ENCODE data around the gene EIF2B5. TPM values are rescaled to one million over a fixed set of nuclear protein-coding genes. Genes with fewer than 3 reads are reported as not detected.

Gene EIF2B5
- total RNA-seq, 2 donors from 2014 or later = 29.1 to 30.5 TPM

GRCh38 chr3:184168363-184169120, 33.4 kb downstream of the EIF2B5 start:
- intact Hi-C loops (cut with DNase I) = no loop called here
- ATAC-seq (peak in 1 of 2 donors; percentile 78), DNase-seq (no peak)

- DNase-seq (no peak), ATAC-seq (no peak)
- intact Hi-C loops (cut with DNase I) = no loop called here
Observed at GRCh38 chr3:184169896-184170875, 35.0 kb downstream of the EIF2B5 start.

- no peak for ATAC-seq
- DNase-seq = no peak
- intact Hi-C loops (cut with DNase I) = no loop called here
Observed at GRCh38 chr3:184171562-184171961, 36.4 kb downstream of the EIF2B5 start.

- ATAC-seq (no peak), DNase-seq (no peak)
- intact Hi-C loops (cut with DNase I) = no loop called here
Observed at GRCh38 chr3:184172681-184173373, 37.7 kb downstream of the EIF2B5 start.

DNA sequence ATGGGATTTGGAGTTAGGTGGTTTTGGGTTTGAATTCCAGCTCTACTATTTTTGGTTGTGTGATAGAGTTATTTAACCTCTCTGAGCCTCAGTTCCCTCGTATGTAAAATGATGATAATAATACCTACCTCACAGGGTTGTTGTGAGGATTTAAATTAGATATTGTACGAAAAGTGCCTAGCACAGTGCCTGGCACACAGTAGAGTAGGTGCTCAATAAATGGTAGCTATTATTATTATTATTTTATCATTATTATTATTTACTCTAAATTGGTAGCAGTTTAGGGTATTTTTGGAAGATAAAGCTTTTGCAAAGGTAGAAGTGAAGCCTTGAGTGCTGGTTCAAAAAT, 38.2 kb downstream of the EIF2B5 start:
- ATAC-seq = no peak
- intact Hi-C loops (cut with DNase I) = no loop called here
- DNase-seq = no peak

DNA sequence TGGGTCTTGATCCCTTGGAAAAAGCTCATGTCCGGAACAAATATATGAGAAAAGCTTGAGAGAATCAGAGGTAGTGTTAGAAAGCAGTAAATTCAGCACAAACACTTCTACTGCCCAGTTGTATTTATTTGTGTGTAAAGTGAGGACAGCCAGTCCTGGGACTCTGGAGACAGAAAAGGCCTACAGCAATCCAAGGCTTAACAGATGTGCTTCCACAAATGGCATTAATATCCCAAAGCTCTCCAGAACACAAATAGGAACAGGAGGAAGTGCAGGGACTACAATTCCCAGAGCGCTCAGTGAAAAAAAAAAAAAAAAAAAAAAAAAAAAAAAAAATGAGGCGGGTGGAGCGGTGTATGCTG, 39.1 kb downstream of the EIF2B5 start:
- DNase-seq (no peak), ATAC-seq (no peak)
- intact Hi-C loops (cut with DNase I) = no loop called here

DNA sequence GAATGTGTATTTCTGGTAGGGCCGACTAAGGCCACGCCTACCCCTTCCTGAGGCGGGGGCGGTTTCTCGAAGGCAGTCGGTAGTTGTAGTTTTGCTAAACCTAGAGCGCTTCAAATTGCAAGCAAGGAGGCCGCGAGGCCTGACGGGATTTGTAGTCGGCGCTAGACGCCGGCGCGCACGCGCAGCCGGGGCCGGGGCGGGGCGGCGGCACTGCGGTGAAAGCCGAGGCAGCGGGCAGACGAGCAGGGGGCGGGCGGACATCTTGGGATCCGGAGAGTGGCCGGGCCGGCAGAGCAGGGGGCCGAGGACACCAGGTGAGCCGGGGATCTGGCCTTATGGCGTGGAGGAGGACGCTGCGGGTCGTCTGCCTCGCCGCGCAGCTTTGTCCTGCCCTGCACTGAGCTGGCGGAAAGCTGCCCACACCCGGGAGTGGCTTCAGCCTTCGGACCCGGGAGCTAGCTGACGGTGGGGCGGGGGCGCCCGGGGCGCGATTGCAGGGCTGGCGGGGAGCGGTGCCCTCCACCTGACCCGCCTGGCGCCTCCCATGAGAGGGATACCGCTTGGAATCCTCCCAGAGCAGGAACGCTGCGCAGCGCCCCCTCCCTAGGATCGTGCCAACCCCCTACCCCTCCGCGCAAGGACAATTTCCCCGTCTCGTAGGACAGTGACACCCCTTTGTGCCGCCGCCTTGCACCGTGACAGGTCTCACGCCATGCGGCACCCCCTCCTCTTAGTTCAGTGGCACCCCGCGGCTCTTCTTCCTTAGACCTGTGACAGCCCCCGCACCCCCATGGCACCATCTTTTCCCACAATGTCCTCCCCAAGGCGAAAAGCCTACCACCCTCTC, 39.7 kb downstream of the EIF2B5 start, which contains the start of gene AP2M1:
AP2M1 (plus strand) TSS at position 210 of the 847 bp plus-strand sequence. CDS start 2,139 bp downstream, outside the sequence.
- ATAC-seq (peak; percentile 92 to 95), DNase-seq (peak; percentile 98)
- intact Hi-C loops (cut with DNase I) = no loop called here

DNA sequence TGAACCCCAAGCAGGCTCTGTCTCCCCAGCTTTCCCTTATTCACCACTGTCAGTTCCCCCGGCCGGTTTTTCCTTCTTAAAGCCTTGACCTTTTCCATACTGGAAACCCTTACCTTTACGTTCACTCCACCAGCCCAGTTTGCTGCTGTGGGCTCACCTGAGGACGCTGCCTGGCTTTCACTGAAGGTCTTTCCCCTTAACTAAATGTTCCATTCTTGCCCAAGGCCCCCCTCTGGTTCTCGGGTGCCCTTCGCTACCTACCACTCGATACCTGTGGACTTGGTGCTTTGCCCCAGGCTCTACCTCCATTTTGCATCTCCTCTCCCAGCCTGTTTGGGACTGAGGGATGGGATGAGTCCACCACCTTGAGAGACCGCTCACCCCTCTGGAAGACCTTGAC, 40.3 kb downstream of the EIF2B5 start:
- no peak for ATAC-seq
- DNase-seq = no peak
- intact Hi-C loops (cut with DNase I) = no loop called here

- DNase-seq (no peak), ATAC-seq (no peak)
- intact Hi-C loops (cut with DNase I) = no loop called here
Observed at GRCh38 chr3:184175981-184176376, 40.8 kb downstream of the EIF2B5 start.

DNA sequence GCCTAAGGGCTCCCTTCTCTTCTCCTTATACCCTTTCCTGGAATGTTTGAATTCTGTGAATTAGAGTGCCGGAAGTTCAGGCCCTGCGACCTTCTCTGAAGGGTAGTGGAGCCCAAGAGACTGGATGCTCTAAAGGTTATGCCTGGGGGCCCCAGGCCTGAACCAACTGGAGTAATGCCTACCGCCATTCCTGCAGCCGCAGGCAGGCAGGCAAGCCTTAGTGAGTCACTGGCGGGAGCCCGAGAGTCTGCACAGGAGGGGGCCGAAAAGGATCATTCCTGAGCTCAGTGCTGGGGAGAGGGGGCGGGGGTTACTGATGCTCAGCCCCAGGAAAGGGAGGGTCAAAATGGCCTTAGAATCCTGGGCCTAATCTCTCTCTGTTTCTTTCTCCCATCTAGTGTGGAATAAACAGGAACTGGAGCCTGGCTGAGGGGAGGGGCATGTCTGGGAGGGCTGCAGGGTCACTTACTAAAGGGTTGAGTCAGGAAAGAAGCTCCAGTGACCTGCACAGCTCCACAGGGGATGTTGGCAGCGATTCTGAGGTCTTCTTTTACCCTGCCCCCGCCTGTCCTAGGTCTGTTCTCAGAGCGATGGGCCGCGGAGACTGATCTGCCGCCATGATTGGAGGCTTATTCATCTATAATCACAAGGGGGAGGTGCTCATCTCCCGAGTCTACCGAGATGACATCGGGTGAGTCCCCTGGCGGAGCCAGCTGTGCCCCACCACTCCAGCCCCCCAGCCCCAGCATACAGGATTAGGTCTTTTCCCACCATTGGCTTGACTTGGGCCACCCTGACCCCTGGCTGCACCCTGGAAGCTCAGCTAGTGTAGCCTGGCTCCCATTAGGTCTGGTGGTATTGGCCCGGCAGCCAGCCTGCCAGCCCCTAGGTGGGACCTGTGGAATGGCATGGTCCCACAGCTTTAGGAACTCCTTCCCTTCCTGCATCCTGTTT, 41.5 kb downstream of the EIF2B5 start:
- DNase-seq (peak; percentile 86), ATAC-seq (peak; percentile 36 to 68)
- intact Hi-C loops (cut with DNase I) = no loop called here

- DNase-seq (peak; percentile 53), ATAC-seq (no peak)
- intact Hi-C loops (cut with DNase I) = no loop called here
Observed at GRCh38 chr3:184177331-184177731, 42.2 kb downstream of the EIF2B5 start.

GRCh38 chr3:184177767-184178306, 42.7 kb downstream of the EIF2B5 start:
- ATAC-seq (no peak), DNase-seq (no peak)
- intact Hi-C loops (cut with DNase I) = no loop called here

DNA sequence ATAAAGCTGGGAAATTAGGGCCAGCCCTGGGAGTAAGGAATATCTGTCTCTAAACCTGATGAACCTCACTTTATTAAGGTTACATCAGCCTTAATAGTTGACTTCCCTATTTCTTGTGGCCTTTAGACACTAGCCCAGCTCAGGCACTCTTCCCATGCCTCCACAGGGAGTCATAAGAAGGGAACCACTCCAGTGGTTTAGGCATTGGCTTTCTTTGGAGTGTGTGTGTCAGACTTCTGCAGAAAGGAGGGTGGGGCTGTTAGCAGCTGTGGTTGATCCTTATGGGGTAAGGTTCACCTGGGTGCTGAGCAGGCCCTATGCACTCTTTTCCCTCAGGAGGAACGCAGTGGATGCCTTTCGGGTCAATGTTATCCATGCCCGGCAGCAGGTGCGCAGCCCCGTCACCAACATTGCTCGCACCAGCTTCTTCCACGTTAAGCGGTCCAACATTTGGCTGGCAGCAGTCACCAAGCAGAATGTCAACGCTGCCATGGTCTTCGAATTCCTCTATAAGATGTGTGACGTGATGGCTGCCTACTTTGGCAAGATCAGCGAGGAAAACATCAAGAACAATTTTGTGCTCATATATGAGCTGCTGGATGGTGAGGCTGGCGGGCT, 43.5 kb downstream of the EIF2B5 start:
- ATAC-seq (no peak), DNase-seq (no peak)
- intact Hi-C loops (cut with DNase I) = no loop called here

- ATAC-seq (no peak), DNase-seq (no peak)
- intact Hi-C loops (cut with DNase I) = no loop called here
Observed at GRCh38 chr3:184180165-184180564, 45.0 kb downstream of the EIF2B5 start.

- no peak for ATAC-seq
- intact Hi-C loops (cut with DNase I) = no loop called here
- DNase-seq = no peak
Observed at GRCh38 chr3:184181596-184181995, 46.4 kb downstream of the EIF2B5 start.

DNA sequence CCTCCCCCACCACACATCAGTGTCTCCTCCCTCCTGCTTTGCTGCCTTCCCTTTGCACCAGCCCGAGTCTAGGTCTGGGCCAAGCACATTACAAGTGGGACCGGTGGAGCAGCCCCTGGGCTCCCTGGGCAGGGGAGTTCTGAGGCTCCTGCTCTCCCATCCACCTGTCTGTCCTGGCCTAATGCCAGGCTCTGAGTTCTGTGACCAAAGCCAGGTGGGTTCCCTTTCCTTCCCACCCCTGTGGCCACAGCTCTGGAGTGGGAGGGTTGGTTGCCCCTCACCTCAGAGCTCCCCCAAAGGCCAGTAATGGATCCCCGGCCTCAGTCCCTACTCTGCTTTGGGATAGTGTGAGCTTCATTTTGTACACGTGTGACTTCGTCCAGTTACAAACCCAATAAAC, 48.5 kb downstream of the EIF2B5 start:
- intact Hi-C loops (cut with DNase I) = no loop called here
- no peak for ATAC-seq
- no peak for DNase-seq
